ENCODE measurements around the gene ZPR1.

- TF ChIP-seq POLR2AphosphoS5 (IDR thresholded peaks at IDR 0.05): no peak
- TF ChIP-seq, protein P1, sequence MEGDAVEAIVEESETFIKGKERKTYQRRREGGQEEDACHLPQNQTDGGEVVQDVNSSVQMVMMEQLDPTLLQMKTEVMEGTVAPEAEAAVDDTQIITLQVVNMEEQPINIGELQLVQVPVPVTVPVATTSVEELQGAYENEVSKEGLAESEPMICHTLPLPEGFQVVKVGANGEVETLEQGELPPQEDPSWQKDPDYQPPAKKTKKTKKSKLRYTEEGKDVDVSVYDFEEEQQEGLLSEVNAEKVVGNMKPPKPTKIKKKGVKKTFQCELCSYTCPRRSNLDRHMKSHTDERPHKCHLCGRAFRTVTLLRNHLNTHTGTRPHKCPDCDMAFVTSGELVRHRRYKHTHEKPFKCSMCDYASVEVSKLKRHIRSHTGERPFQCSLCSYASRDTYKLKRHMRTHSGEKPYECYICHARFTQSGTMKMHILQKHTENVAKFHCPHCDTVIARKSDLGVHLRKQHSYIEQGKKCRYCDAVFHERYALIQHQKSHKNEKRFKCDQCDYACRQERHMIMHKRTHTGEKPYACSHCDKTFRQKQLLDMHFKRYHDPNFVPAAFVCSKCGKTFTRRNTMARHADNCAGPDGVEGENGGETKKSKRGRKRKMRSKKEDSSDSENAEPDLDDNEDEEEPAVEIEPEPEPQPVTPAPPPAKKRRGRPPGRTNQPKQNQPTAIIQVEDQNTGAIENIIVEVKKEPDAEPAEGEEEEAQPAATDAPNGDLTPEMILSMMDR (IDR thresholded peaks at IDR 0.05): no peak
Observed at GRCh38 chr11:116786326-116786725, 1.5 kb downstream of the ZPR1 start.
